ENCODE data around the gene HELZ. TPM values are rescaled to one million over a fixed set of nuclear protein-coding genes. Genes with fewer than 3 reads are reported as not detected.

HELZ gene
- total and polyA plus RNA-seq, 2 donors (not counting 3 experiments of a cell fraction or from before 2014, with no cell fraction given), result 8.0 to 47.3 TPM

GRCh38 chr17:67041941-67042899 is 202.8 kb downstream of the HELZ start:
- Histone ChIP-seq H3K9me1 (replicated peaks; ENCODE audit: control insufficient read depth, extremely low read depth, insufficient read depth, low read length) (no peaks in the 10 kb centered on the region), H3K79me2 (ENCODE audit: control insufficient read depth, insufficient read depth, low read length) (no peaks in the 10 kb centered on the region), H3K4me1 (ENCODE audit: control insufficient read depth, extremely low read depth, insufficient read depth, low read length) (no peaks in the 10 kb centered on the region), H2AFZ (ENCODE audit: low read depth, low read length) (no peak overlapping the region), H3K9me3 (replicated peaks; ENCODE audit: control insufficient read depth, insufficient read depth, low read length) (no peaks in the 10 kb centered on the region), H3K4me3 (replicated peaks in 1 of 3; ENCODE audit: insufficient read depth in 1 of 3, low read depth in 1 of 3, low read length in 3 of 3) (no peak overlapping the region), H4K20me1 (replicated peaks; ENCODE audit: control insufficient read depth, extremely low read depth, insufficient read depth, low read length) (no peaks in the 10 kb centered on the region), H3K36me3 (ENCODE audit: control insufficient read depth in 2 of 2, extremely low read depth in 1 of 2, insufficient read depth in 2 of 2, low read length in 2 of 2) (no peaks in the 10 kb centered on the region), H3K27ac (ENCODE audit: insufficient read depth, low read depth, low read length) (no peak overlapping the region), H3K9ac (replicated peaks; ENCODE audit: extremely low read depth, insufficient read depth, low read length) (no peak overlapping the region), H3K27me3 (ENCODE audit: control insufficient read depth in 2 of 2, insufficient read depth in 2 of 2, low read length in 2 of 2) (no peaks in the 10 kb centered on the region), H3K4me2 (ENCODE audit: insufficient read depth, low read length) (no peak overlapping the region)
- BruUV-seq (replicated peaks), result no TSS peak
- FAIRE-seq (no peak), DNase-seq (ENCODE audit: low read depth, low spot score) (no peak)
- dilution Hi-C loops (cut with MboI; ENCODE audit: extremely low pct_ligation_motif_present, low sequenced_read_pairs), result no loop called here
- intact Hi-C loops (cut with micrococcal nuclease), result no loop called here
- TF ChIP-seq EZH2 (IDR thresholded peaks at IDR 0.05; ENCODE audit: borderline replicate concordance, low read depth, low read length, severe bottlenecking), result no peak
- TF ChIP-seq GATA2 (IDR thresholded peaks at IDR 0.05; ENCODE audit: insufficient read depth, insufficient read length, low read depth, low read length), result no peak
- no peak for TF ChIP-seq CTCF (IDR thresholded peaks at IDR 0.05; ENCODE audit: extremely low read depth in 1 of 2, insufficient read depth in 1 of 2, low read depth in 1 of 2, low read length in 2 of 2)
- TF ChIP-seq POLR2A (IDR thresholded peaks at IDR 0.05; ENCODE audit: low read depth, low read length), result no peak
- TF ChIP-seq JUN (IDR thresholded peaks at IDR 0.05; ENCODE audit: borderline replicate concordance, insufficient read depth, insufficient read length, low read depth), result no peak
- no peak for TF ChIP-seq POLR2AphosphoS5 (IDR thresholded peaks at IDR 0.05; ENCODE audit: insufficient read depth, low read depth, low read length)
- no peak for TF ChIP-seq MYC (IDR thresholded peaks at IDR 0.05; ENCODE audit: low read depth, low read length)
- TF ChIP-seq FOS (IDR thresholded peaks at IDR 0.05; ENCODE audit: borderline replicate concordance, insufficient read depth, low read length), result no peak
- no peak for TF ChIP-seq MAX (IDR thresholded peaks at IDR 0.05; ENCODE audit: insufficient read depth, insufficient read length)
- CTCF ChIA-PET, result interaction anchor here (1.0 kb wide), 2 partner anchors 19 to 25 kb away, joined by 3 read pairs; no protein-coding TSS in a partner anchor
- POLR2A ChIA-PET, result no interaction called here
